Thyroid gland (tissue), 4 donors: ENCODE data around the gene PCDHGB5. TPM values are rescaled to one million over a fixed set of nuclear protein-coding genes. Genes with fewer than 3 reads are reported as not detected.
A peak's percentile ranks its signal among the peaks of the same experiment; 100 is the strongest.
"Not testable (repeated sequence)": the region's sequence is repeated elsewhere in the genome, so short reads cannot be mapped to it uniquely, and the experiment has no call there.

Experiments used
- DNase-seq, 2 donors: peaks; one replicate each; pipeline ENCODE4 v3.0.0-alpha.2; 2019
- H3K27ac ChIP-seq, 3 donors: fragments of 200-600 bp; sonication (generic); 1 replicate in 2 of 3; 2 replicates in 1 of 3; pipeline ENCODE4 v1.5.1; 2016 to 2019; ENCODE audit warnings: mild to moderate bottlenecking in 1 of 3, moderate library complexity in 1 of 3
- H3K27me3 ChIP-seq: fragments of 200-600 bp; sonication (generic); one replicate; pipeline ENCODE4 v1.5.1; 2019
- H3K36me3 ChIP-seq, 2 donors: fragments of 200-600 bp; sonication (generic); one replicate each; pipeline ENCODE4 v1.5.1; 2016 to 2019
- H3K4me1 ChIP-seq, 2 donors: fragments of 200-600 bp; sonication (generic); one replicate each; pipeline ENCODE4 v1.5.1; 2017 to 2019
- H3K4me3 ChIP-seq, 3 donors: fragments of 200-600 bp; sonication (generic); replicated peaks in 1 of 3; 1 replicate in 2 of 3; 2 replicates in 1 of 3; pipeline ENCODE4 v1.5.1; 2016; ENCODE audit warnings: mild to moderate bottlenecking in 1 of 3
- H3K9me3 ChIP-seq: fragments of 200-600 bp; sonication (generic); one replicate; pipeline ENCODE4 v1.5.1; 2017
- CTCF ChIP-seq, 6 experiments: fragments of 200-600 bp in 3 of 6; fragments of 450-650 bp in 3 of 6; sonication (generic) in 3 of 6; IDR thresholded peaks; one replicate each; pipeline ENCODE4 v1.5.1; 2016 to 2019; ENCODE audit warnings: antibody characterized with exemption in 6 of 6, mild to moderate bottlenecking in 2 of 6, inconsistent platforms in 1 of 6, moderate library complexity in 1 of 6
- POLR2A ChIP-seq, 2 donors: fragments of 450-650 bp; IDR thresholded peaks; one replicate each; pipeline ENCODE4 v1.6.1; 2017; ENCODE audit warnings: antibody characterized with exemption in 2 of 2, mild to moderate bottlenecking in 2 of 2, moderate library complexity in 1 of 2
- WGBS, 2 donors: methylation state at CpG; one replicate each; pipeline ENCODE4 v1.1.5; 2017; 5-methylcytosine and 5-hydroxymethylcytosine counted together
- intact Hi-C: fragments of 100-400 bp; cut with DNase I; formaldehyde crosslinking; loops from one replicate; pipeline ENCODE4 v1.15.1; 2023
- total RNA-seq, 4 donors: library from RNA; depleted of rRNA; stranded (reverse); fragments of >200 nt; gene quantifications; one replicate each; pipeline ENCODE4 v1.2.3, GENCODE V29; 2016

PCDHGB5 gene
- 10 to 100 TPM; 17.2 to 22.6 (median 20.2) TPM for total RNA-seq

GRCh38 chr5:141397756-141398551 is at the start of gene PCDHGB5:
TSS of gene PCDHGB5 (plus strand) at chr5:141397947. CDS start at chr5:141398128, 181 bp downstream.
- H3K27me3 ChIP-seq, H3K36me3 ChIP-seq, H3K27ac ChIP-seq, H3K4me1 ChIP-seq, H3K9me3 ChIP-seq, intact Hi-C loops: not testable (repeated sequence)
- TF ChIP-seq CTCF (IDR thresholded peaks at IDR 0.05), result peak in 5 of 6 experiments; percentile 18 to 66 (median 61)
- WGBS, 2 donors, result 8 to 11% methylated on average over 21 of the region's 43 CpGs
- peak; percentile 57 to 65 for DNase-seq
- peak within 1 kb of the TSS in 1 of 3 donors; percentile 13 for H3K4me3 ChIP-seq

GRCh38 chr5:141349917-141350619 is 47.7 kb upstream of the PCDHGB5 start, which contains the start of gene PCDHGB1:
TSS of gene PCDHGB1 (plus strand) at chr5:141350099. CDS start at chr5:141350261, 162 bp downstream.
- intact Hi-C loops, result no loop called here
- no peak for TF ChIP-seq POLR2A (IDR thresholded peaks at IDR 0.05)
- TF ChIP-seq CTCF (IDR thresholded peaks at IDR 0.05), result peak in 3 of 6 experiments; percentile 9 to 40 (median 34)
- Histone ChIP-seq H3K36me3 (no peaks in the 10 kb centered on the region), H3K4me1 (no peaks in the 10 kb centered on the region), H3K4me3 (peak within 1 kb of the TSS in 1 of 3 donors; percentile 23), H3K27me3 (no peaks in the 10 kb centered on the region), H3K9me3 (no peaks in the 10 kb centered on the region), H3K27ac (no peak within 1 kb of the TSS)
- 18 to 27% methylated on average over 29 of the region's 29 CpGs for WGBS, 2 donors
- DNase-seq, result peak; percentile 46 to 65

DNA sequence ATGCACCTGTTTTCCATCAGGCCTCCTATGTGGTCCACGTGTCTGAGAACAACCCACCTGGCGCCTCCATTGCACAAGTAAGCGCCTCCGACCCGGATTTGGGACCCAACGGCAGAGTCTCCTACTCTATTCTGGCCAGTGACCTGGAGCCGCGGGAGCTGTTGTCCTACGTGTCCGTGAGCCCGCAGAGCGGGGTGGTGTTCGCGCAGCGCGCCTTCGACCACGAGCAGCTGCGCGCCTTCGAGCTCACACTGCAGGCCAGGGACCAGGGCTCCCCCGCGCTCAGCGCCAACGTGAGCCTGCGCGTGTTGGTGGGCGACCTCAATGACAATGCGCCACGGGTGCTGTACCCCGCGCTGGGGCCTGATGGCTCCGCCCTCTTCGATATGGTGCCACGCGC is 46.2 kb upstream of the PCDHGB5 start:
- no peaks in the 10 kb centered on the region for H3K9me3 ChIP-seq
- WGBS, 2 donors, result 16 to 54% methylated on average over 3 to 5 of the region's 36 CpGs

GRCh38 chr5:141354900-141355469 is 42.8 kb upstream of the PCDHGB5 start, which contains the start of gene PCDHGA4:
TSS of gene PCDHGA4 (plus strand) at chr5:141355021. CDS start at chr5:141355108, 87 bp downstream.
- intact Hi-C loops, result no loop called here
- H3K36me3 ChIP-seq, result no peaks in the 10 kb centered on the region
- H3K27me3 ChIP-seq, result no peaks in the 10 kb centered on the region
- TF ChIP-seq CTCF (IDR thresholded peaks at IDR 0.05), result peak in 5 of 6 experiments; percentile 9 to 30 (median 18)
- no peak for TF ChIP-seq POLR2A (IDR thresholded peaks at IDR 0.05)
- DNase-seq, result no peak
- H3K9me3 ChIP-seq, result peaks cover 4% of the 10 kb centered on the region
- no peak within 1 kb of the TSS for H3K27ac ChIP-seq
- peak within 1 kb of the TSS in 2 of 3 donors; percentile 8 to 13 for H3K4me3 ChIP-seq
- no peaks in the 10 kb centered on the region for H3K4me1 ChIP-seq
- WGBS, 2 donors, result 14 to 17% methylated on average over 21 to 29 of the region's 29 CpGs

More for the DNA sequence above, 46.2 kb upstream of the PCDHGB5 start:
- Histone ChIP-seq H3K36me3 (no peaks in the 10 kb centered on the region), H3K4me3 (no peak overlapping the region), H3K4me1 (no peaks in the 10 kb centered on the region), H3K27ac (no peak overlapping the region), H3K27me3 (no peaks in the 10 kb centered on the region)
- no peak for DNase-seq
- intact Hi-C loops, result no loop called here
- no peak for TF ChIP-seq POLR2A (IDR thresholded peaks at IDR 0.05)
- TF ChIP-seq CTCF (IDR thresholded peaks at IDR 0.05), result no peak
